Measurements from ENCODE around the gene WNT6.

GRCh38 chr2:218895326-218895725 lies 35.7 kb downstream of the WNT6 start:
- TF ChIP-seq YY1 (IDR thresholded peaks at IDR 0.05; ENCODE audit: low read depth, low read length) (no peak), PAX5 (IDR thresholded peaks at IDR 0.05; ENCODE audit: borderline replicate concordance, low read depth, low read length) (no peak), CHD1 (IDR thresholded peaks at IDR 0.05; ENCODE audit: low read depth, low read length) (no peak), KDM1A (IDR thresholded peaks at IDR 0.05; ENCODE audit: borderline replicate concordance) (no peak), HDGF (IDR thresholded peaks at IDR 0.05) (no peak), SPI1 (IDR thresholded peaks at IDR 0.05; ENCODE audit: borderline replicate concordance, insufficient read depth, low read depth, low read length) (no peak), SUZ12 (IDR thresholded peaks at IDR 0.05; ENCODE audit: unreplicated experiment) (no peak), POLR2AphosphoS5 (IDR thresholded peaks at IDR 0.05; ENCODE audit: low read length) (no peak), CTCF (IDR thresholded peaks at IDR 0.05 in 2 of 3, conservative IDR thresholded peaks at IDR 0.05 in 1 of 3; ENCODE audit: control insufficient read depth in 2 of 3, extremely low read depth in 1 of 3, insufficient read depth in 1 of 3, low read depth in 3 of 3, low read length in 3 of 3) (no peak), GATAD2B (conservative IDR thresholded peaks at IDR 0.05; ENCODE audit: low read depth) (no peak), EGR1 (IDR thresholded peaks at IDR 0.05; ENCODE audit: borderline replicate concordance in 1 of 2, low read depth in 2 of 2, low read length in 2 of 2) (no peak), FOS (IDR thresholded peaks at IDR 0.05; ENCODE audit: borderline replicate concordance, extremely low read depth, insufficient read length) (no peak)
